Activated naive CD4-positive, alpha-beta T cell treated with anti-CD3 and anti-CD28 coated beads for 36 hours (primary cell): ENCODE measurements around the gene TEKT5. TPM values are rescaled to one million over a fixed set of nuclear protein-coding genes. Genes with fewer than 3 reads are reported as not detected.

ENCODE experiments used
- CTCF ChIA-PET: fragments of 350-600 bp; sonication (Branson Sonifier 250); formaldehyde crosslinking; loops from one replicate; lab custom pipeline; 2021; ENCODE audit warnings: antibody characterized with exemption; lab: Charles Lee
- DNase-seq: peaks from one replicate; pipeline ENCODE4 v3.0.0-alpha.2; 2020
- H3K27ac Mint-ChIP-seq: one replicate; pipeline ENCODE4 v1.8.0; 2021; ENCODE audit warnings: mild to moderate bottlenecking, mixed read lengths
- H3K27me3 Mint-ChIP-seq: one replicate; pipeline ENCODE4 v1.8.0; 2021; ENCODE audit warnings: low read depth, mixed read lengths
- H3K36me3 Mint-ChIP-seq: one replicate; pipeline ENCODE4 v1.8.0; 2021; ENCODE audit warnings: low read depth, mixed read lengths
- H3K4me1 Mint-ChIP-seq: one replicate; pipeline ENCODE4 v1.8.0; 2021; ENCODE audit warnings: low read depth, mixed read lengths
- H3K4me3 Mint-ChIP-seq: one replicate; pipeline ENCODE4 v1.8.0; 2021; ENCODE audit warnings: mild to moderate bottlenecking, moderate library complexity, mixed read lengths
- H3K9me3 Mint-ChIP-seq: one replicate; pipeline ENCODE4 v1.8.0; 2021; ENCODE audit warnings: mixed read lengths
- intact Hi-C: fragments of 100-400 bp; cut with micrococcal nuclease; formaldehyde crosslinking; loops from one replicate; pipeline ENCODE4 v1.15.1; 2023
- total RNA-seq, 2 experiments: library from RNA; stranded (reverse); gene quantifications; one replicate each; pipeline ENCODE4 v1.2.3, GENCODE V29; 2021

The TEKT5 gene
- total RNA-seq, 2 experiments from 2014 or later, result 0.15 TPM; not detected in 1

DNA sequence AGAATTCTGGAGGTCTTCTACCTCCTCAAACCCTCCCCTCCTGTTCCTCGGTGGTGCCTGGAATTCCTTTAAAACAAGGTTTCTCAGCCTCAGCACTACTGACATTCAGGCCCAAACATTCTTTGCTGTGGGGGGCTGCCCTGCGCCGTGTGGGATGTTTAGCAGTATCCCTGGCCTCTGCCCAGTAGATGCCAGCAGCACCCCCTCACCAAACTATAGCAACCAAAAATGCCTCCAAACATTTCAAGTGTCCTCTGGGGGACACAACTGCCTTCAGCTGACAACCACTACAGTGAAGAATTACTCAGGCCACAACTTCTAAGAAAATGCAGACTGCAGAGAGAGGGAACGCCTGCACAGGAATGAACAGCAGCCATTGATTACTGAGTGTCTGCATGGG is 28.4 kb downstream of the TEKT5 start:
- Mint-ChIP-seq H3K4me1 (no peaks in the 10 kb centered on the region), H3K36me3 (no peaks in the 10 kb centered on the region), H3K27me3 (no peaks in the 10 kb centered on the region), H3K27ac (no peak overlapping the region), H3K9me3 (no peaks in the 10 kb centered on the region), H3K4me3 (no peak overlapping the region)
- intact Hi-C loops, result no loop called here
- CTCF ChIA-PET, result no interaction called here
- DNase-seq, result no peak

GRCh38 chr16:10665166-10665565 is 29.6 kb downstream of the TEKT5 start:
- intact Hi-C loops, result no loop called here
- DNase-seq, result no peak
- no peak overlapping the region for H3K4me3 Mint-ChIP-seq
- CTCF ChIA-PET, result no interaction called here
- no peaks in the 10 kb centered on the region for H3K36me3 Mint-ChIP-seq
- H3K27ac Mint-ChIP-seq, result no peak overlapping the region
- no peaks in the 10 kb centered on the region for H3K9me3 Mint-ChIP-seq
- H3K27me3 Mint-ChIP-seq, result no peaks in the 10 kb centered on the region
- H3K4me1 Mint-ChIP-seq, result no peaks in the 10 kb centered on the region

DNA sequence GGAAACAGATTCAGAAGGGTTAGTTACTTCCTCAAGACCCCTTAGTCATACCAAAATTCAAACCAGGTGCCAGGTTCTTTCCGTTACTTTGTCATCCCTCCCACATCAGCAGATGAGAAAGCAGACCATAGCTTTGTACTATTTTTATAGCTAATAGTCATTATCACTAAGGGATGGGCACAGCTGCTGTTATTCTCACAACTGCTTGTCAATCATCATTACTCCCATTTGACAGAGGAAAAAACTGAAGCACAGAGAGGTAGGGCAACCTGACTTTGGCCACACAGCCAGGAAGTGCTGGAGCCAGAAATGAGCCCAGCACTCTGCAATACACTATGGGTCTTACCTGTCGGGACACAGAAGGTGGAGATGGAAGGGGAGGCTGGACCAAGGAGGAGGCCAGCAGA is 30.0 kb downstream of the TEKT5 start:
- Mint-ChIP-seq H3K4me3 (no peak overlapping the region), H3K27me3 (no peaks in the 10 kb centered on the region), H3K36me3 (no peaks in the 10 kb centered on the region), H3K4me1 (no peaks in the 10 kb centered on the region), H3K27ac (no peak overlapping the region), H3K9me3 (no peaks in the 10 kb centered on the region)
- DNase-seq, result no peak
- CTCF ChIA-PET, result no interaction called here
- intact Hi-C loops, result no loop called here

GRCh38 chr16:10663744-10664143 is 31.0 kb downstream of the TEKT5 start:
- intact Hi-C loops, result no loop called here
- Mint-ChIP-seq H3K36me3 (no peaks in the 10 kb centered on the region), H3K4me1 (no peaks in the 10 kb centered on the region), H3K4me3 (no peak overlapping the region), H3K9me3 (no peaks in the 10 kb centered on the region), H3K27me3 (no peaks in the 10 kb centered on the region), H3K27ac (no peak overlapping the region)
- CTCF ChIA-PET, result no interaction called here
- DNase-seq, result no peak

GRCh38 chr16:10663146-10663545 is 31.6 kb downstream of the TEKT5 start:
- H3K36me3 Mint-ChIP-seq, result no peaks in the 10 kb centered on the region

DNA sequence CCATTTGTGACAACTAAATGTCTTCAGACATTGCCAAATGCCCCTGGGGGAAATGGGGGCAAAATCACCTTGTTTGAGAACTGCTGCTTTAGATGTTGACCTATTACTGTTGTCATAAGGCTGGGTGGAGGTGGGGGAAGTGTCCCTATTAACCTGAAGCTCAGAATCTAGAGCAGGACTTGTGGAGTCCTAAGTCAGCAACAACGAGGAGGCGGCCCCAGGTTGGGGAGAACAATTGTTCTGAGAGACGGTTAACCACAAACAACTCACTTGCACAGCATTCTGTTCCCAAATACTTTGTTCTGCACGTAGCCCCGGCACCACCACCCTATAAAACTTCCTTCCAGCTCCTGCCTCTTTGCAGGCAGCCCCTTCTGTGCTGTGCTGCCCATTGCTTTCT is 32.5 kb downstream of the TEKT5 start:
- Mint-ChIP-seq H3K4me3 (no peak overlapping the region), H3K4me1 (no peaks in the 10 kb centered on the region), H3K36me3 (no peaks in the 10 kb centered on the region), H3K27me3 (no peaks in the 10 kb centered on the region), H3K27ac (no peak overlapping the region), H3K9me3 (no peaks in the 10 kb centered on the region)
- intact Hi-C loops, result no loop called here
- no peak for DNase-seq
- CTCF ChIA-PET, result no interaction called here

More at GRCh38 chr16:10663146-10663545, 31.6 kb downstream of the TEKT5 start:
- intact Hi-C loops, result no loop called here
- no peaks in the 10 kb centered on the region for H3K27me3 Mint-ChIP-seq
- no peaks in the 10 kb centered on the region for H3K4me1 Mint-ChIP-seq
- H3K9me3 Mint-ChIP-seq, result no peaks in the 10 kb centered on the region
- no peak overlapping the region for H3K4me3 Mint-ChIP-seq
- DNase-seq, result no peak
- CTCF ChIA-PET, result no interaction called here
- no peak overlapping the region for H3K27ac Mint-ChIP-seq

- no peaks in the 10 kb centered on the region for H3K9me3 Mint-ChIP-seq
- no peaks in the 10 kb centered on the region for H3K4me1 Mint-ChIP-seq
- no peak overlapping the region for H3K27ac Mint-ChIP-seq
- no peaks in the 10 kb centered on the region for H3K27me3 Mint-ChIP-seq
- H3K4me3 Mint-ChIP-seq, result no peak overlapping the region
- no peaks in the 10 kb centered on the region for H3K36me3 Mint-ChIP-seq
- intact Hi-C loops, result no loop called here
- CTCF ChIA-PET, result no interaction called here
- DNase-seq, result no peak
These were observed 33.0 kb downstream of the TEKT5 start for GRCh38 chr16:10661737-10662136.

GRCh38 chr16:10660950-10661635 is 33.6 kb downstream of the TEKT5 start:
- no peaks in the 10 kb centered on the region for H3K36me3 Mint-ChIP-seq
- CTCF ChIA-PET, result no interaction called here
- no peak overlapping the region for H3K4me3 Mint-ChIP-seq
- no peak for DNase-seq
- no peaks in the 10 kb centered on the region for H3K27me3 Mint-ChIP-seq
- H3K27ac Mint-ChIP-seq, result no peak overlapping the region
- intact Hi-C loops, result no loop called here
- no peaks in the 10 kb centered on the region for H3K4me1 Mint-ChIP-seq
- H3K9me3 Mint-ChIP-seq, result no peaks in the 10 kb centered on the region

DNA sequence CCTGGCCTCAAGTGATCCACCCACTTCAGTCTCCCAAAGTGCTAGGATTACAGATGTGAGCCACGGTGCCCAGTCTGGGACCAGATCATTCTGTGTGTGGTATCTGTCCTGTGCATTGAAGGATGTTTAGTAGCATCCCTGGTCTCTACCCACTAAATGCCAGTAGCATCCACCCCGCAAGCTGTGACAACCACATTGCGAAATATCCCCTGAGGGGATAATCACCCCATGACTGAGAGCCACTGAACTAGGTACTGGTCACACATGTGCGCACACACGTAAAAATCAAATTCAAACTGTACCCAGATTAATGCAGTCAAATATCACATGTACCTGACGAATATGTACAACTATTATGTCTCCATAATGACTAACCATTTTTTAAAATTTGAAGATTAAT is 35.8 kb downstream of the TEKT5 start:
- CTCF ChIA-PET, result interaction anchor here (1.0 kb wide), 1 partner anchor 9 kb away, joined by 3 read pairs; no protein-coding TSS in a partner anchor
- Mint-ChIP-seq H3K27me3 (no peaks in the 10 kb centered on the region), H3K36me3 (no peaks in the 10 kb centered on the region), H3K4me3 (no peak overlapping the region), H3K4me1 (no peaks in the 10 kb centered on the region), H3K9me3 (no peaks in the 10 kb centered on the region), H3K27ac (no peak overlapping the region)
- intact Hi-C loops, result no loop called here
- DNase-seq, result no peak

DNA sequence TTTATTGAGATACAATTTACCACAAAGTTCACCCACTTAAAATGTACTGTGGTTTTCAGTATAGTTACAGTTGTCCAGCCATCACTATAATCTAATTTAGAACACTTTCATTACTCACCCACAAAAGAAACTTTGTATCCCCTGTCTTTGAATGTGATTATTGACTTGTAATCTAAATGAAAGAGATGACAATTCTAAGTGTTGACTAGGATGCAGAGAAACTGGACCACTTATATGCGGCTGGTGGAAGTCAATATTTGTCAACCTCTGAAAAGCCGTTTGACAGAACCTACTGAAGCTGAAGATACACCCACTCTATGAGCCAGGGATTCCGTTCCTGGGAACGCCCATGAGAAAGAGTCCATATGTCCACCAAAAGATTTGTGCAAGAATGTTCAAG is 36.8 kb downstream of the TEKT5 start:
- Mint-ChIP-seq H3K27ac (no peak overlapping the region), H3K4me3 (no peak overlapping the region), H3K36me3 (no peaks in the 10 kb centered on the region), H3K27me3 (no peaks in the 10 kb centered on the region), H3K9me3 (no peaks in the 10 kb centered on the region), H3K4me1 (no peaks in the 10 kb centered on the region)
- intact Hi-C loops, result no loop called here
- CTCF ChIA-PET, result no interaction called here
- DNase-seq, result no peak

DNA sequence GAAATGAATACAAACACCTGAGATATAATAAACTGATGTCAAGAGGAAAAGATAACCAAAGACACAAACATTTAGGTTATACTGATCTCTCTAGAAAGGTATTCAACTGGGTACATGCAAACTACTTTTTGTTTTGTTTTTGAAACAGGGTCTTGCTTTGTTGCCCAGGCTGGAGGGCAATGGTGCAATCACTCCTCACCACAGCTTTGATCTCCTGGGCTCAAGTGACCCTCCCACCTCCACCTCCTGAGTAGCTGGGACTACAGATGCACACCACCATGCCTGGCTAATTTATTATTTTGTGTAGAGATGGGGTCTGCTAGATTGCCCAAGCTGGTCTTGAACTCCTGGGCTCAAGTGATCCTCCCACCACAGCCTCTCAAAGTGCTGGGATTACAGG is 38.1 kb downstream of the TEKT5 start:
- CTCF ChIA-PET, result no interaction called here
- Mint-ChIP-seq H3K27me3 (no peaks in the 10 kb centered on the region), H3K4me1 (no peaks in the 10 kb centered on the region), H3K36me3 (no peaks in the 10 kb centered on the region), H3K9me3 (no peaks in the 10 kb centered on the region), H3K27ac (no peak overlapping the region), H3K4me3 (no peak overlapping the region)
- no peak for DNase-seq
- intact Hi-C loops, result no loop called here

DNA sequence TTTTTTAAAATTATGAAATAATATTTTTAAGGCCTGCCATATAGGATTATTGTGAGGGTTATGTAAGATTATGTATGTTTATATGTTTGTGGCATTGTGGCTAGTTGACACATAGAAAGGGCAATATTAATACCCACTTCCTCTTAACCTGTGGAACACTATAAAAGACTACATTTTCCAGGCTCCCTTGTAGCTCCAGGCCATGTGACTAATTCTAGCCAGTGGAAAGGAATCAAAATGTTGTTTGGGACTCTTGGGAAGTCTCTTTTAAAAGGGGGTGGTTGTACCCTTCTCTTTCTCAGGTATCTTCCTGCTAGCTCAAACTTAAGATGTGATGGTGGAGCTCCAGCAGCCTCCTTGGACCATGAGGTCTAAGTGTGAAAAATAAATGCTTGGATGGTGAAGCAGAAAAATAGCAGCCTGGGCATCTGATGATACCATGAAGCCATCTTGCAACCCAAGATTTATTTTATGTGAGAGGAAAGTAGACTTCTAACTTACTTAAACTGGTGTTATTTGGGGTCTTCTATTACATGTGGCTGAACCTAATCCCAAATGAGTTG is 39.2 kb downstream of the TEKT5 start:
- Mint-ChIP-seq H3K27me3 (no peaks in the 10 kb centered on the region), H3K36me3 (no peaks in the 10 kb centered on the region), H3K9me3 (no peaks in the 10 kb centered on the region), H3K4me1 (no peaks in the 10 kb centered on the region), H3K27ac (no peak overlapping the region), H3K4me3 (no peak overlapping the region)
- intact Hi-C loops, result no loop called here
- DNase-seq, result no peak
- CTCF ChIA-PET, result no interaction called here

DNA sequence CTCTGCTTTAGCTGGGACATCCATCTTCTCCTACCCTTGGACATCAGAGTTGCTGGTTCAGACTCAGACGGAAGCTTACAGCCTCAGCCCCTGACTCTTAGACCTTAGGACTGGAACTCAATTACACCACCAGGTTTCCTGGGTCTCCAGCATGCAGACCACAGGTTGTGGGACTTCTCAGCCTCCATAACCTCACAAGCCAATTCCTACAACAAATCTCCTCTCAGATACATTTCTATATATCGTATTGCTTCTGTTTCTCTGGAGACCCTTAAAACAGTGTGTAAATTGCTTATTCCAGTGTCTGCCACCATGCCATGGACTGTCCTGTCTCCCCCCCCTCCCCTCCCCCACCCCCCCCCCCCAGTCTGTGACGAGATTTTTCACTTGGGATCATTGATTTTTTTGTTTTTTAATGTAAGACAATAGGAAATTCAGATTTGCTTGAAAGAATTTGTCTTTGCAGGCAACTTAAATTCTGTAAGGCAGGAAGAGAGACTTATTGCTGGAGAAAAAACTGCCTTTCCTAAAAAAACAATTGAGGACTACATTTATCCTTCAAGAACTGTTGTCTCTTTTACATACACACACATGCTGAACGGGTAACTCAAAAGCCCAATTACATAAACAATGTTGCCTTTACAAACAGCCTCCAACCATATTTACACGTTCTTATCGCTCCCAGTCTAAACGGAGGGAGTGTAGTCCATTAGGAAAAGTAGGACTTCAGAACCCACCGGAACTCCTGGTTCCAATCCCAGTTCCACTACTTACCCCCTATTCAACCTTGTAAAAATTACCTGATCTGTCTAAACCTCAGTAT is 39.9 kb downstream of the TEKT5 start:
- Mint-ChIP-seq H3K36me3 (no peaks in the 10 kb centered on the region), H3K4me3 (no peak overlapping the region), H3K4me1 (no peaks in the 10 kb centered on the region), H3K27ac (no peak overlapping the region), H3K9me3 (no peaks in the 10 kb centered on the region), H3K27me3 (no peaks in the 10 kb centered on the region)
- CTCF ChIA-PET, result no interaction called here
- intact Hi-C loops, result no loop called here
- no peak for DNase-seq
